Measurements from ENCODE around the gene MAEA.

GRCh38 chr4:1261107-1261928 is 28.4 kb upstream of the MAEA start:
- TF ChIP-seq CTCF (IDR thresholded peaks at IDR 0.05) (no peak), POLR2A (IDR thresholded peaks at IDR 0.05) (no peak)

All from transverse colon (tissue), 3 donors.